IMR-90 (cell line): ENCODE measurements around the gene CCDC92.

Source experiments
- CTCF ChIP-seq: conservative IDR thresholded peaks from 2 replicates; pipeline ENCODE4 v1.5.1; 2012; ENCODE audit warnings: mild to moderate bottlenecking, low read depth, low read length, improper control_type of control experiment
- FOS ChIP-seq: fragments of 150-350 bp; IDR thresholded peaks from 2 replicates; pipeline ENCODE4 v1.6.1; 2016; ENCODE audit warnings: low read depth, low read length
- MAZ ChIP-seq: IDR thresholded peaks from 2 replicates; pipeline ENCODE4 v1.6.1; 2012; ENCODE audit warnings: low read depth, mild to moderate bottlenecking, low read length, improper control_type of control experiment, moderate library complexity, borderline replicate concordance
- MXI1 ChIP-seq: IDR thresholded peaks from 2 replicates; pipeline ENCODE4 v1.6.1; 2012; ENCODE audit warnings: low read depth, mild to moderate bottlenecking, low read length, moderate library complexity, borderline replicate concordance
- POLR2A ChIP-seq: IDR thresholded peaks from 2 replicates; pipeline ENCODE4 v1.6.1; 2012; ENCODE audit warnings: mild to moderate bottlenecking, low read depth, low read length
- RAD21 ChIP-seq: IDR thresholded peaks from 2 replicates; pipeline ENCODE4 v1.6.1; 2012; ENCODE audit warnings: low read length, improper control_type of control experiment
- RFX5 ChIP-seq: IDR thresholded peaks from 2 replicates; pipeline ENCODE4 v1.8.0; 2012; ENCODE audit warnings: low read depth, mild to moderate bottlenecking, low read length, moderate library complexity
- SMC3 ChIP-seq: fragments of 150-350 bp; IDR thresholded peaks from 2 replicates; pipeline ENCODE4 v1.6.1; 2016; ENCODE audit warnings: low read depth, mild to moderate bottlenecking, antibody characterized with exemption, low read length, moderate library complexity

GRCh38 chr12:123906711-123907420 is 65.8 kb downstream of the CCDC92 start:
- TF ChIP-seq CTCF (no peak), MAZ (no peak), MXI1 (no peak), SMC3 (no peak), RAD21 (no peak), RFX5 (no peak), FOS (no peak), POLR2A (no peak)
